NCI-H128 (cell line): ENCODE results near the gene B3GALT2.
"Not testable (repeated sequence)": the region's sequence is repeated elsewhere in the genome, so short reads cannot be mapped to it uniquely, and the experiment has no call there.

ENCODE experiments used
- DNase-seq: peaks from one replicate; lab custom pipeline; 2025; ENCODE audit not compliant: unreplicated experiment; lab: John Stamatoyannopoulos, UW

The B3GALT2 gene, protein sequence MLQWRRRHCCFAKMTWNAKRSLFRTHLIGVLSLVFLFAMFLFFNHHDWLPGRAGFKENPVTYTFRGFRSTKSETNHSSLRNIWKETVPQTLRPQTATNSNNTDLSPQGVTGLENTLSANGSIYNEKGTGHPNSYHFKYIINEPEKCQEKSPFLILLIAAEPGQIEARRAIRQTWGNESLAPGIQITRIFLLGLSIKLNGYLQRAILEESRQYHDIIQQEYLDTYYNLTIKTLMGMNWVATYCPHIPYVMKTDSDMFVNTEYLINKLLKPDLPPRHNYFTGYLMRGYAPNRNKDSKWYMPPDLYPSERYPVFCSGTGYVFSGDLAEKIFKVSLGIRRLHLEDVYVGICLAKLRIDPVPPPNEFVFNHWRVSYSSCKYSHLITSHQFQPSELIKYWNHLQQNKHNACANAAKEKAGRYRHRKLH

DNA sequence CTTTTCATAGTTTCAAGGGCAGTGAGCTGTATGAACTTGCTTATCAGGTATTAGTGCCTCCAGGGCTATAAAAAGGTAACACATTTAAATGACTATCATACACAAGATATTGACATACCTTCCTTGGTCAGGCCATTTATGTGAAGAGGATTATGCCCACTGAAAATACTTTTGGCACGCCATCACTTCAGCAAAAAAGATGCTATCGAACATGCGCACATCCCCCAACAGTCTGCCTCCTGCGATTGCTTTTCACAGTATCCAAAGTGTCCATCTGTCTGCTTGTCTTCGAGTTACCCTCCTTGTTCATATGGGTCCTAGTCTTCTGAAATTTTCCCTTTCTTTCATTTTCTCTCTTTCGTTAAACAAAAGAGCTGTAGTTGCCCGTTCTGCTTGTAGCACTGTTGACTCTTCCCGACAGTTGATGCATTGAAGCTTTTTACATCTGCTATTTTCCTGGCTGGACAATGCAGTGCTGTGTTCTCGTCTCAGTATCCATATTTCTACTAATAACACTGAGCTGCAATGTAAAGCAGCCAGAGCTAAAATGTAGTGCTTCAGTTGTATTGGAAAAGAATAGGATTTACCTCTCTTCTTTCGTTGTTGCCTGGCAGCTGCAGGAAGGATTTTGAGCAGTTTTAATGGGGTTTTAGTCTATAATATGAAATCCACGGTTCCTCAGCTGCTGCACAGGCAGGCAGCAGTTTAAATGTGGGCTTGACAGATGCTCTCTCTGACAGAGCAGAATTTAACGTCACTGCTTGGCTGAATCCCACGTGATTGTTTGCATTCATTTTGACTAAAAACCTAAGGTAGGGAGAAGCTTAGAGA is at the start of gene B3GALT2:
TSS of gene B3GALT2 (minus strand) at position 713 of the 831 bp plus-strand sequence. CDS start 5,051 bp downstream, outside the sequence.
- peak; percentile 38 for DNase-seq

DNA sequence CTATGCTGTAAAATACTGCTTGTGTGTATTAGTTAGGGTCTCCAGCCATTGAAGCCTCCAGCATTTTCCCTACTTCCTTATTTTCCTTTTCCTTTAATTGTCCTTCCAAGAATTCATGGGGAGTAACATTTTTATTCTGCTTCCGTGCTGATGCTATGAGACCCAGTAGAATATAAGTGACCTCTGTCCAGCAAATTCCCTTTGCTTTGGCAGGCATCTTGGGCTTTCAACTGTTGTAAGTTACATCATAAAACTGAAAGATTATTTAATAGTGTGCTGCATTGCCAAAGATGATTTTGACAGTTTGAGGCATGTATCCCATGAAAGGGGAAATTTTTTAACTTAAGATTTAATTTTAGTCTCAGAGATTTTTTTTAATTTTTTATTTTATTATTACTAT is 48.1 kb upstream of the B3GALT2 start:
- no peak for DNase-seq

DNA sequence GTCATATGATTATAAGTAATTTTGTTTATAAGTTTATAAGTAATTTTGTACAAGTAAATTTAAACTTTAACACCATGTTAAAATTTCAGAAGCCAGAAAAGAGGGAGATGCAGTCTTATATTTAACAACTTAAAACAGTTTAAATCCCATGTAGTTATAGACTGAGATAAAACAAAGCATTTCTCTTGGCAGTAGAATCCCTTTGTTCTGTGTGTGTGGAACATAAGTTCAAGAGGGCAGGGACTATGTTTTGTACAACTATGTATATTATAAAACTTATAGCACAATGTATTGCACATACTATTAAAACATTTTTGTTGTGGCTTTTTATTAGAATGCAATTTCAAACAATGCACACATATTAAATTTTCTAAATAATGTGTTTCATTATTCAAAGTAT is 44.7 kb upstream of the B3GALT2 start:
- DNase-seq, result not testable (repeated sequence)

DNA sequence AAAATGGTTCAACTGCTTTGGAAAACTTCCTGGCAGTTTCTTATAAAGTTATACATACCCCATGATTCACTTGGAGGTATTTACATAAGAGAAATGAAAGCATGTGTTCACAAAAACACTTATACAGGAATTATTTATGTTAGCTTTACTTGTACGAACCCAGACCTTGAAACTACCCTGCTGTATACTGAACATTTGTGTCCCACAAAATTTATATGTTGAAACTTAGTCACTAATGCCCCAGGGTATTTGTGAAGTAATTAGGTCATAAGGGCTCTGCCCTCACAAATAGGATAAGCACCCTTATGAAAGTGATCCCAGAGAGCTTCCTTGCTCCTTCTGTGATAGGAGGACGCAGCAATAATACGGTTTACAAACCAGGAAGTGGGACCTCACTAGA is 42.7 kb upstream of the B3GALT2 start:
- DNase-seq, result no peak

DNA sequence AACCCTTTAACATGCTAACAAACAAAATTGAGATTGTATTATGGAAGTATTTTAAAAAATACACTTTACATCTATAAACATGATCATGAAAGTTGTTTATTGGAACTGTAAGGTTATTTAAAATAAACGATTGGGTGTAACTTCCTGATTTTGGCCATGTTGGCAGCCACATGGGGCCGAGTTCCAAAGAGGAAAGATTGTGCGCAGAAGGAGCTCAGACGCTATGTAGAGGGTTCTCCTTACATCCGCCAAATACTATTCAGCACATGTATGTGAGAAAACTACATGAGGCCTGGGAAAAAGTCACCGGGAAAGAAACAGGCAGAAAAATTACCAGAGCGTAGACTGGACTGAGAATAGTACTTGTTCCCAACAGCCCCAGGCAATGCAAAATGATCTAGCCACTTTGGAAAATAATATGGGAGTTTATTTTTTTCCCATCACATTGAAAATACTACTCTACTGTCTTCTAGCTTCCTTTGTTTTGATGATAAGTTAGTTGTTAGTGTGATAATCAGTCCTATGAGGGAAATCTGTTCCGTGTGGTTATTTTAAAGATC is 35.7 kb upstream of the B3GALT2 start:
- DNase-seq, result no peak

DNA sequence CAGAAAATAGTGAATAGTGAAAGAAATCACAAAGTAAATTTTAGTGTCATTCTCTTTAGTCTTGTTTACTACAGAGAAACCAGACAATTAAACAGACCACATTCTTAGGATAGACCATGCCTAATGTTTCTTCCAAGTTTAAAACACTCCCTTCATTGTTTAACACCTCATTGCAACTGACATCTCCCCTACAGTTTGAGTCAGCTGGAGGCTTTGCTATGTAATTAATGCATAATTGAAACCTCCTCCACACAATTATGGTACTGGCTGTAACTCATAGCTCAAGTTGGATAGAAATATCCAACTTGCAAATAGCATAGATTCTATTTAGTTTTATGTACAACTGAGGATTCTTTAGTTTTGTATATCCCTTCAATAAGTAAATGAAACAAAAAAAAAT is 35.2 kb upstream of the B3GALT2 start:
- no peak for DNase-seq

DNA sequence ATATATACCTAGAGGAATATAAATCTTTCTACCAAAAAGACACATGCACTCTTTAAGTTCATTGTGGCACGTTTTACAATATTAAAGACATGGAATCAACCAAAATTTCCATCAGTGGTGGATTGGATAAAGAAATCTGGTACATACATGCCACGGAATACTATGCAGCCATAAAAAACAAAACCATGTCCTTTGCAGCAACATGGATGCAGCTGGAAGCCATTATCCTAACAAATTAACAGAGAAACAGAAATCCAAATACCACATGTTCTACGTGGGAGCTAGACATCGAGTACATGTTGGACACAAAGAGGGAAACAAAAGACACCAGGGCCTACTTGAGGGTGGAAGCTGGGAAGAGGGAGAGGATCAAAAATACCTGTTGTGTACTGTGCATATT is 33.0 kb upstream of the B3GALT2 start:
- no peak for DNase-seq

DNA sequence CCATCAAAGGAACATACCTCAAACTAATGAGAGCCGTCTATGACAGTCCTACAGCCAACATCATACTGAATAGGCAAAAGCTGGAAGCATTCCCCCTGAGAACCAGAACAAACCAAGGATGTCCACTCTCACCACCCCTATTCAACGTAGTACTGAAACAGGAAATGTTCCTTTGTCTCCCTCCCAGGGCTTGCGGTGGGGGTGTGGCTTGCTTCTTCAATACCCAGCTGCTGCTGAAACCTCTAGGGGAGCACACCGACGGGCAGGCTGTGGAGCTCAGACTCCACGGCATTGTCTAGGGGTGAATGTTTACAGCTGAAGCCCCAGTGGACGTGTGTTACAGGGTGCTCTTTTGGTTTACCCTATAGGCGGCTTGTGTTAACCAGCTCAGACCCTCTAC is 30.5 kb upstream of the B3GALT2 start:
- DNase-seq, result no peak

DNA sequence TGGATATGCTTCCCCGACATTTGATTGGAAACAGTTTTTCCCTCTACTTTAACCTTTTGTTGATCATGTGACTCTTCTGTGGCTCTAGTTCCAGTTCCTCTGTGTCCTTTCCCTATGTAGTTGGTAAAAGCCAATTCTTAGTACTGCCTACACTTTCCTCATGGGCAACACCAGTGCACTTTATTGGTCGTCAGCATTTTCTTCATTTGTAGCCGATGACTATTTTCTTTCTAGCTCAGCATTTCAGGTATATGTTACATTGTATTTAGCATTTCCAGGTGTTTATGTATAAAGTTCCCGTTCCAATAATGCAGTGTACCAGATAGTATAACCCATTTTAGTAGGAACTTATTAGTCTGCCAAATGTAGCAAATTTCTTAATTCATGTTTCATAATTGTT is 27.6 kb upstream of the B3GALT2 start:
- DNase-seq, result no peak

DNA sequence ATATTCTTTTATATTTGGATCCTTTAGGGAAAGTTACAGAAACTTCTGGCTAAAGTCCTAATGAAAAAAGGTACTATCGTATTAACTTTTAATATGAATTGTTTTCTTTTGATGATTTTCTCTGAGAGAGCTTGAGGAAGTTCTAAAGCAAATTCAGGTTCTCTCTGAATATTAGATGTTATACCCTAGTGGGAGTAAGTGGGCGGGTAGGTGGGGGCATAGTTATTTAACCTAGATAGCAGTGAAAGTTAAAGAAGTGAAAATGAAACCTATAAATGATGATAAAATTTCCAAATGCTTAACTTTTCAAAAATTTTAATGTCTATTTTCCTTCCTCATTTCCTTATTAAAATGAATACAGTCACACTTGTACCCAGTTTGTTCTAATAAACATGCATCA is 26.2 kb upstream of the B3GALT2 start:
- no peak for DNase-seq

DNA sequence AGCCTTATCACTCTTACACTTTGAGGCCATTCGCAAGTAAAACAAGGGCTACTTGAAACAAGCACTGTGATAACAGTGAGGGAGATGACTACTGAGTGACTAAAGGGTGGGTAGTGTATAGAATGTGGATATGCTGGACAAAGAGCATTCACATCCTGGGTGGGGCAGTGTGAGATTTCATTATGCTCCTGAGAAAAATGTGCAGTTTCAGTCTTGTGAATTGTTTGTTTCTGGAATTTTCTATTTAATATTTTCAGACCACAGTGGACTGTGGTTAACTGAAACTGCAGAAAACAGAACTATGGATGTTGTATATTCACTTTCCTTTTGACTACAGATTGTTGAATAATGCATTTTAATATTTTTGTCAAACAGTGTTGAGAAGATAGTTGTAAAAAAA is 25.1 kb upstream of the B3GALT2 start:
- DNase-seq, result no peak

DNA sequence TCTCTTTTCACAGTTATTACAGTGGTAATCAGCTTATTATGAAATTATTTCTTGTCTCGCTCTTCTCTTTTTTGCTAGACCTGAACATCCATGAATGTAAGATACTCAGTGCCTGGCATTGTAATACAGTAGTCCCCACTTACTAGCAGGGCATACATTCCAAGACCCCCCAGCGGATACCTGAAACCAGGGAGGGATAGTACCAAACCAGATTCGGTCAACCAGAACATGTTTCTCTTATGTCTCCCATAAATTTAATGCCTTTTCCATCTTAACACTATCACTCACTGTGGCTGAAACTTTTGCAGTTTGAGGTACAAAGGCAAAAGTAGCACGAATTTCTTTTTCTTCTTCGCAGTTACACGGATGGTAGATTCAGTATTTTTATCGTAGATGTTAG is 24.6 kb upstream of the B3GALT2 start:
- no peak for DNase-seq

DNA sequence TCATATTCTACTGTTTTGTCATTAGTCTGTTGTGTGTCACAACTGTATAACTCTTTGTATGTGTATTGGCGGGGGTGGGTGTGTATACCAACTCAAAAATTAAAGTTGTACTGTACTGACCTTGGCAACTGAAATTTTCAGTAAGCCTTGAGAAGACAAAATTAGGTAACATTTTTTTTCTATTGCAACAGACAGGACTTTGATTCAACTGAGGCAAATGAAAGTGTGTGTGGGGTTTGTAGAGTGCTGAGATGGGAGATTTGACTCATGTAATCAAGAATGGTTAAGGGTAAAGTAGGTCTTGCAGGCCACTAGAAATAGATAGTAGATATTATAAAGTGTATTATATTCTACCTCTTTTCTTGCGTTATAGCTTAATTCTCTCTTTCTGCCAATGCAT is 14.6 kb upstream of the B3GALT2 start:
- DNase-seq, result no peak

DNA sequence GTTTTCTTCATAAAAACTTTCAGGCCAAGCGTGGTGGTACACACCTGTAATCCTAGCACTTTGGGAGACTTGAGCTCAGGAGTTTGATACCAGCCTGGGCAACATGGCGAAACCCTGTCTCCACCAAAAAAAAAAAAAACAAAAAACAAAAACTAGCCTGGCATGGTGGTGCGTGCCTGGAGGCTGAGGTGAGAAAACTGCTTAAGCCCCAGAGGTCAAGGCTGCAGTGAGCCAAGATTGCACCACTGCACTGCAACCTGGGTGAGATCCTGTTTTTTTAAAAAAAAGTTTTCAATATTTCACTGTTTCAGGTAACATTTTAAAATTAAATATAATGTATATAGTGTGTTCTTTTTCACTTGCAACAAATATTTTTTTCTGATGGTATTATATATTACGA is 13.5 kb upstream of the B3GALT2 start:
- no peak for DNase-seq

DNA sequence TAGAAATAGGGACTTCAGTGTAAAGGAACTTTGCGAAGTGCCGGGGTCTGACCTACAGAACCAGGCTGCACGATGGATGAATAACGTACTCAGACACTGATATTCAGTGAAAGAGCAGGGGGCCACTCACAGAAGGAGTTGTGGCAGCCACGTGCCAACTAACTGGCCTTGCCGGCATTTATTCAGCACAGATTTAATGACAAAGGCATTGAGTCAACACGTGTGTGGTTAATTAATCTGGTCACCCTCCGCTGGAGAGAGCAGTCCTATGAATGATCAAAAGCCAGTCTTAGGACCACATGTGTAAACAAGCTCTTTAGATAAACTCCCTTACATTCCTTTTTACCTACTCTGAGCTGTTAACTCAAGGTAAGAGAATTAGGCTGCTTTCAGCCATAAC is 6.2 kb upstream of the B3GALT2 start:
- no peak for DNase-seq

DNA sequence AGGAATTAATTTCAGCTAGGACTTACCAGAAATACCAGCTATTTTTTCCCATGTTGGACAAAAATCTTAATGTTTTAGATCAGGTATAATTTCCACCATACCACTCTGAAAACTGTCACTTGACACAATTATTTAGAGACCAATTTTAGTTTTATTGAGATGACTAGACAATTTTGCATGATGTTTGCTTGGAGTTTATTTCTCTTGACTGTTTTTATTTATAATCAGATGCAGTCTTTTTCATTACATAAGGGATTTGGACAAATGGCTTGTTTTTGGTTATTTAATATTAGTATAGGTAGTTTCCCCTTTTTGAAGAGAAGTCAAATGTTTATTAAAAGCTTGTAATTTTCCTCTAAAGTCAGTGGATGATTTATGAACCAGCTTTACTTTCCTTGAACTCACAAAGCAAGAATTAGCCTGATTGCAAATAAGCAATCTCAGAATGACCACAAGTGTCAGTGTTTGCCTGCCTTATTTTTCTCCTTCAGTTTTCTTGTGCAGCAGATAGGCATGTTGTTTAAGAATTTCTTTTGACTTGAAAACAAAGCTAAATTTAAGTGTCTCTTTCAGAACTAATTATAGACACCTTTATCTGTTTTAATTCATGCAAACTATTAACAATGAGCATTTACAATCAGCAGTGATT is 3.8 kb upstream of the B3GALT2 start:
- DNase-seq, result no peak

DNA sequence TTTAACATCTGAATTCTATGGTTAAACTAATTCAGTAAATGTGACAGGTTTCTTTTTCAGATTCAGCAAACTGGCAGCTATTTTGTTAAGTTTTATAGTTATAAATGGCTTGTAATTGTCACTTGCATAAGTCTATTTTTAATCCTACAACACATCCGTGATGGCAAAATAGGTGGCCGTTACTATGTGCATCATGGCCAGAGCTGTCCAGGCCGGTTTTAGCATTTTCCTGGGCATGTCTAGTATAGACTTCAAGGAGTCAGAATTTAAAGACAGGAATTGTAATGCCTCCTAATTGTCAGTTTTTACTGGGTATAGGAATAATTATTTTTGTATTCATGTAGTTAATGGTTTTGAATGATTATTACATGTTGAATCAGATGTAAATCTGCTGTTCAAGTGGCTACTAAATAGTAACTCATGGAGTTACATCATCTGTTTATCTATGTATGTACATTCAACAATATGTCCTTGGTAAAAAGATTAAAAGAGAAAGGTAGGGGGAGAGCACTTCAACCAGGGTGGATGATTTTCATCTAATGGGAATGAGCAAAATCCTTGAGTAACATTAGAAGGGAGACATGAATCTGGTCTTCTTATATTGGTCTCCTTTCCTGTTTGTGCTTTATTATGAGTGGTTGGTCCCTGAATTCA is 3.2 kb upstream of the B3GALT2 start:
- no peak for DNase-seq

DNA sequence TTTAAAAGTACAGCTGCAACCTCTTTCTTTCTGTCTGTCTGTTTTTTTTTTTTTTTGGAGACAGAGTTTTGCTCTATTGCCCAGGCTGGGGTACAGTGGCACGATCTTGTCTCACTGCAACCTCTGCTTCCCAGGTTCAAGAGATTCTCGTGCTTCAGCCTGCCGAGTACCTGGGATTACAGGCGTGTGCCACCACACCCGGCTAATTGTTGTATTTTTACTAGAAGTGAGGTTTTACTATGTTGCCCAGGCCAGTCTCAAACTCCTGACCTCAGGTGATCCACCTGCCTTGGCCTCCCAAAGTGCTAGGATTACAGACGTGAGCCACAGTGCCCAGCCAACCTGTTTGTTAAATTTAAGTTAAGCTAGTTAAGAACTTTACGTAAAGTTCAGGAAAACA is 2.5 kb upstream of the B3GALT2 start:
- DNase-seq, result not testable (repeated sequence)

DNA sequence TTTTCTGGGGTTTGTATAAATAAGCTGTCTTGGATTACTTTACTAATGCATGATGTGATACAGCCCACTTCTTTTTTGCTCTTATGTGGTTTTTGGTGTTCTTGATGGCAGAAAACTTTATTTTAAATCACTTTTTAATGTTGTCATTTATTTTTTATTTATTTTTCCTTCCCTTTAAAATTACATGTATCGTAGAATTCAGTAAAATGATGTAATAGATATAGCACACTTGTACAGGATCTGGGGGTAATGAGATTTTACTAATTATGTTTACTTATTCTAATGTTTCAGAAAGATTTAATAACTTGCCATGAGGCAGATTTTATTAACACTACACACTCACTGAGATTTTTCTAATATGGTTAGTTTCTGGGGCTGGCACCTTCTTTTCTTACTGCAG is 701 bp upstream of the B3GALT2 start:
- no peak for DNase-seq

DNA sequence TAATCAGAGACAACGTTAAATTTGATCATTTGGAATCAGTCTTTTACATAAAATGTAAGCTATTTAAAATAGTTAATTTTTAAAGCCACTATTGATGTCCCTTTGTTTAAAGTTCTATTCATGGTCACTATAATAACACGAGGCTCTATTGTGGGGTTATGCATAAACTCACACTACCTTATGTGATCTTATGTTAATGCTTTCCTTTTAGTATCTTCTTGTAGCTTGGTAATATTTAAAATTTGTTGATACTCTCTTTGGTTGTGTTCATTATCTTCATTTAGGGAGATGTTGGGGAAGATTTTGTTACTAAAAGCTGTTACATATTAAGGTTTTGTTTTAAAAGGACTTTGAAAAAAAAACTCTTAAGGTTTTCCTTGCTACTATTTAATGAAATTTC is 1.2 kb downstream of the B3GALT2 start:
- DNase-seq, result no peak

DNA sequence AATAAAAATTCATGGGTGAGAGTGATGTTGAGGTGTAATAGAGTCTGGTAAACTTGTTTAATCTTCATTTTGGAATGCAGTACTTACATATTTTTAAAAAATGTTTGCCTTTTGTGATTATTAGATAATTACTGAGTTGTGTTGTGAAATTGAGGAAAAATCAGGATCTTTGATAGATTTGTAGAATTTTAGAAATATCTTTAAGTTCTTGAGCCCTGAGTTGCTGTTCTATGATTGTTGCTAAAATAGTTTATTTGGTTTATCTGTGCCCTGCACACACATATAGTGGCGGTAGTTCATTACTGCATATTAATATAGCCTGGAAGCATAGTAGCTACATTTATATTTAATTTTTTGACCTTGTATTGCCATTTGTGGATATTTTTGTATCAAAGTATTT is 1.6 kb downstream of the B3GALT2 start:
- no peak for DNase-seq
